WTC11 (cell line): ENCODE measurements around the gene CISH. TPM values are rescaled to one million over a fixed set of nuclear protein-coding genes. Genes with fewer than 3 reads are reported as not detected.
A peak's percentile ranks its signal among the peaks of the same experiment; 100 is the strongest.

Experiments used
- AR ChIP-seq: fragments of 250-450 bp; sonication (Bioruptor Pico); IDR thresholded peaks from 2 replicates; pipeline ENCODE4 v1.9.0; 2021; ENCODE audit warnings: mild to moderate bottlenecking
- ARID4B ChIP-seq: sonication (generic); formaldehyde crosslinking; IDR thresholded peaks from 2 replicates; pipeline ENCODE4 v1.8.0; 2023; ENCODE audit warnings: missing genetic modification reagents, mild to moderate bottlenecking, borderline replicate concordance
- CBFB ChIP-seq: sonication (generic); formaldehyde crosslinking; IDR thresholded peaks from 2 replicates; pipeline ENCODE4 v1.8.1; 2022; ENCODE audit warnings: mild to moderate bottlenecking, low read depth, missing genetic modification reagents
- CREM ChIP-seq: sonication (generic); formaldehyde crosslinking; IDR thresholded peaks from 2 replicates; pipeline ENCODE4 v1.8.1; 2022; ENCODE audit warnings: mild to moderate bottlenecking, missing genetic modification reagents, moderate library complexity
- CTCF ChIP-seq: fragments of 200-600 bp; IDR thresholded peaks from 2 replicates; pipeline ENCODE4 v1.8.0; 2022; ENCODE audit warnings: antibody characterized with exemption
- ERG ChIP-seq: fragments of 250-450 bp; sonication (Bioruptor Pico); IDR thresholded peaks from 2 replicates; pipeline ENCODE4 v1.8.0; 2021; ENCODE audit warnings: mild to moderate bottlenecking
- FOXP1 ChIP-seq: sonication (generic); formaldehyde crosslinking; IDR thresholded peaks from 2 replicates; pipeline ENCODE4 v1.8.0; 2022; ENCODE audit warnings: missing genetic modification reagents, mild to moderate bottlenecking, moderate library complexity, borderline replicate concordance
- HMGXB4 ChIP-seq: sonication (generic); formaldehyde crosslinking; IDR thresholded peaks from 2 replicates; pipeline ENCODE4 v1.8.1; 2023; ENCODE audit warnings: mild to moderate bottlenecking, moderate library complexity, missing genetic modification reagents
- MAX ChIP-seq: sonication (generic); formaldehyde crosslinking; IDR thresholded peaks from 2 replicates; pipeline ENCODE4 v1.8.0; 2022; ENCODE audit warnings: mild to moderate bottlenecking, missing genetic modification reagents
- MYBL2 ChIP-seq: sonication (generic); formaldehyde crosslinking; IDR thresholded peaks from 2 replicates; pipeline ENCODE4 v1.8.1; 2023; ENCODE audit warnings: mild to moderate bottlenecking, moderate library complexity, missing genetic modification reagents
- NR2C2 ChIP-seq: sonication (generic); formaldehyde crosslinking; IDR thresholded peaks from 2 replicates; pipeline ENCODE4 v1.8.0; 2022; ENCODE audit warnings: mild to moderate bottlenecking, missing genetic modification reagents
- NR3C1 ChIP-seq: sonication (generic); formaldehyde crosslinking; conservative IDR thresholded peaks from 2 replicates; pipeline ENCODE4 v1.8.1; 2023; ENCODE audit warnings: low read depth, mild to moderate bottlenecking, missing genetic modification reagents
- SMAD4 ChIP-seq: sonication (generic); formaldehyde crosslinking; IDR thresholded peaks from 2 replicates; pipeline ENCODE4 v1.8.0; 2022; ENCODE audit warnings: mild to moderate bottlenecking, missing genetic modification reagents
- TCF7 ChIP-seq: sonication (generic); formaldehyde crosslinking; IDR thresholded peaks from 2 replicates; pipeline ENCODE4 v1.8.0; 2022; ENCODE audit warnings: mild to moderate bottlenecking, low read depth, missing genetic modification reagents, moderate library complexity
- TEAD1 ChIP-seq: sonication (generic); formaldehyde crosslinking; IDR thresholded peaks from 2 replicates; pipeline ENCODE4 v1.8.0; 2022; ENCODE audit warnings: mild to moderate bottlenecking, missing genetic modification reagents
- USF1 ChIP-seq: sonication (generic); formaldehyde crosslinking; IDR thresholded peaks from 2 replicates; pipeline ENCODE4 v1.8.0; 2022; ENCODE audit warnings: mild to moderate bottlenecking, missing genetic modification reagents
- USF2 ChIP-seq: sonication (generic); formaldehyde crosslinking; IDR thresholded peaks from 2 replicates; pipeline ENCODE4 v1.8.1; 2023; ENCODE audit warnings: mild to moderate bottlenecking, missing genetic modification reagents, moderate library complexity
- ZNF232 ChIP-seq: sonication (generic); formaldehyde crosslinking; IDR thresholded peaks from 2 replicates; pipeline ENCODE4 v1.8.0; 2022; ENCODE audit warnings: mild to moderate bottlenecking, missing genetic modification reagents
- ZNF263 ChIP-seq: sonication (generic); formaldehyde crosslinking; IDR thresholded peaks from 2 replicates; pipeline ENCODE4 v1.8.1; 2022; ENCODE audit warnings: low read depth, mild to moderate bottlenecking, moderate library complexity, missing genetic modification reagents
- ZNF425 ChIP-seq: fragments of 250-450 bp; sonication (Bioruptor Pico); conservative IDR thresholded peaks from 2 replicates; pipeline ENCODE4 v1.9.0; 2021; ENCODE audit warnings: mild to moderate bottlenecking
- ZNF671 ChIP-seq: fragments of 250-450 bp; sonication (Bioruptor Pico); IDR thresholded peaks from 2 replicates; pipeline ENCODE4 v1.8.0; 2021; ENCODE audit warnings: mild to moderate bottlenecking
- total RNA-seq: library from RNA; stranded (reverse); gene quantifications from 3 replicates; pipeline ENCODE4 v1.2.3, GENCODE V29; 2021

The CISH gene
- total RNA-seq, 1 experiment from 2014 or later: 2.4 TPM

GRCh38 chr3:50617096-50617791 lies 5.7 kb upstream of the CISH start, which contains the start of gene MAPKAPK3 (continued):
- peak; percentile 62; the same call in 1 of the 2 replicates for TF ChIP-seq HMGXB4 (CRISPR knock-in tag)
- TF ChIP-seq SMAD4: no peak
- TF ChIP-seq USF2 (CRISPR knock-in tag): peak; percentile 83
- TF ChIP-seq FOXP1 (CRISPR knock-in tag): no peak
- TF ChIP-seq ZNF425 (CRISPR knock-in tag): no peak
- no peak for TF ChIP-seq ZNF671 (CRISPR knock-in tag)
- 0 out of 2 replicates have a peak, but pooled peaks have one; percentile 41 for TF ChIP-seq TEAD1 (CRISPR knock-in tag)
- peak; percentile 74 for TF ChIP-seq MAX (CRISPR knock-in tag)
- no peak for TF ChIP-seq AR (CRISPR knock-in tag)
- TF ChIP-seq USF1 (CRISPR knock-in tag): peak; percentile 70; the same call in 1 of the 2 replicates
- TF ChIP-seq ERG (CRISPR knock-in tag): no peak
- TF ChIP-seq CTCF: no peak
- TF ChIP-seq ZNF232 (CRISPR knock-in tag): no peak
- no peak for TF ChIP-seq CBFB (CRISPR knock-in tag)
- TF ChIP-seq ZNF263 (CRISPR knock-in tag): no peak
- TF ChIP-seq ARID4B (CRISPR knock-in tag): 0 out of 2 replicates have a peak, but pooled peaks have one; percentile 26
- no peak for TF ChIP-seq NR3C1
- no peak for TF ChIP-seq MYBL2 (CRISPR knock-in tag)
- TF ChIP-seq NR2C2: no peak
- TF ChIP-seq TCF7 (CRISPR knock-in tag): no peak
- no peak for TF ChIP-seq CREM
